ENCODE data around the gene PPP1CB. TPM values are rescaled to one million over a fixed set of nuclear protein-coding genes. Genes with fewer than 3 reads are reported as not detected.

PPP1CB gene
- total RNA-seq, 1 experiment from 2014 or later: 269 TPM

- BruUV-seq (replicated peaks): no TSS peak
Observed at GRCh38 chr2:28767337-28767736, 15.7 kb downstream of the PPP1CB start.

GRCh38 chr2:28768422-28768821, 16.8 kb downstream of the PPP1CB start:
- H3K27ac Mint-ChIP-seq (ENCODE audit: low read depth, unreplicated experiment): no peak overlapping the region
- H3K4me1 Mint-ChIP-seq (ENCODE audit: insufficient read depth, unreplicated experiment): peaks cover 9% of the 10 kb centered on the region

More at GRCh38 chr2:28767337-28767736, 15.7 kb downstream of the PPP1CB start:
- no peak for TF ChIP-seq CTCF (IDR thresholded peaks at IDR 0.05; ENCODE audit: unreplicated experiment)
- no peak for DNase-seq (ENCODE audit: unreplicated experiment)
- CTCF ChIA-PET: no interaction called here
- Mint-ChIP-seq H3K27me3 (ENCODE audit: insufficient read depth, unreplicated experiment) (no peaks in the 10 kb centered on the region), H3K36me3 (ENCODE audit: insufficient read depth, unreplicated experiment) (peaks cover 16% of the 10 kb centered on the region), H3K4me3 (ENCODE audit: unreplicated experiment) (no peak overlapping the region), H3K27ac (ENCODE audit: low read depth, unreplicated experiment) (no peak overlapping the region), H3K9me3 (ENCODE audit: unreplicated experiment) (peaks cover 16% of the 10 kb centered on the region), H3K4me1 (ENCODE audit: insufficient read depth, unreplicated experiment) (peaks cover 12% of the 10 kb centered on the region)
- intact Hi-C loops (cut with micrococcal nuclease): no loop called here
- POLR2A ChIA-PET: no interaction called here

GRCh38 chr2:28768952-28769351, 17.3 kb downstream of the PPP1CB start:
- H3K4me3 Mint-ChIP-seq (ENCODE audit: unreplicated experiment): no peak overlapping the region
- ChIA-PET POLR2A (interaction anchor here (0.6 to 1.3 kb wide), 5 partner anchors 8 to 333 kb away, joined by 3 to 4 read pairs (median 3); no protein-coding TSS in a partner anchor), CTCF (interaction anchor here (0.7 to 1.4 kb wide), 3 partner anchors 13 to 132 kb away, joined by 3 to 4 read pairs (median 4); no protein-coding TSS in a partner anchor)
- no peak for DNase-seq (ENCODE audit: unreplicated experiment)
- H3K27me3 Mint-ChIP-seq (ENCODE audit: insufficient read depth, unreplicated experiment): no peaks in the 10 kb centered on the region
- H3K9me3 Mint-ChIP-seq (ENCODE audit: unreplicated experiment): peaks cover 16% of the 10 kb centered on the region
- no TSS peak for BruUV-seq (replicated peaks)
- intact Hi-C loops (cut with micrococcal nuclease): no loop called here
- no peak overlapping the region for H3K27ac Mint-ChIP-seq (ENCODE audit: low read depth, unreplicated experiment)
- H3K4me1 Mint-ChIP-seq (ENCODE audit: insufficient read depth, unreplicated experiment): peaks cover 9% of the 10 kb centered on the region
- TF ChIP-seq CTCF (IDR thresholded peaks at IDR 0.05; ENCODE audit: unreplicated experiment): no peak
- peaks cover 16% of the 10 kb centered on the region for H3K36me3 Mint-ChIP-seq (ENCODE audit: insufficient read depth, unreplicated experiment)

More at GRCh38 chr2:28768422-28768821, 16.8 kb downstream of the PPP1CB start:
- intact Hi-C loops (cut with micrococcal nuclease): no loop called here
- no peaks in the 10 kb centered on the region for H3K27me3 Mint-ChIP-seq (ENCODE audit: insufficient read depth, unreplicated experiment)
- BruUV-seq (replicated peaks): no TSS peak
- peaks cover 16% of the 10 kb centered on the region for H3K36me3 Mint-ChIP-seq (ENCODE audit: insufficient read depth, unreplicated experiment)
- no peak overlapping the region for H3K4me3 Mint-ChIP-seq (ENCODE audit: unreplicated experiment)
- H3K9me3 Mint-ChIP-seq (ENCODE audit: unreplicated experiment): peaks cover 16% of the 10 kb centered on the region
- POLR2A ChIA-PET: interaction anchor here (0.6 to 1.3 kb wide), 3 partner anchors 30 to 332 kb away, joined by 3 to 4 read pairs (median 3); no protein-coding TSS in a partner anchor
- TF ChIP-seq CTCF (IDR thresholded peaks at IDR 0.05; ENCODE audit: unreplicated experiment): no peak
- CTCF ChIA-PET: interaction anchor here (0.6 to 1.4 kb wide), 4 partner anchors 12 to 133 kb away, joined by 3 to 4 read pairs (median 4); no protein-coding TSS in a partner anchor
- no peak for DNase-seq (ENCODE audit: unreplicated experiment)

GRCh38 chr2:28772351-28772750, 20.7 kb downstream of the PPP1CB start:
- CTCF ChIA-PET: no interaction called here
- H3K9me3 Mint-ChIP-seq (ENCODE audit: unreplicated experiment): peaks cover 16% of the 10 kb centered on the region
- no peak overlapping the region for H3K27ac Mint-ChIP-seq (ENCODE audit: low read depth, unreplicated experiment)
- POLR2A ChIA-PET: no interaction called here
- H3K27me3 Mint-ChIP-seq (ENCODE audit: insufficient read depth, unreplicated experiment): no peaks in the 10 kb centered on the region
- no peak for TF ChIP-seq CTCF (IDR thresholded peaks at IDR 0.05; ENCODE audit: unreplicated experiment)
- no peak for DNase-seq (ENCODE audit: unreplicated experiment)
- no peak overlapping the region for H3K4me3 Mint-ChIP-seq (ENCODE audit: unreplicated experiment)
- no TSS peak for BruUV-seq (replicated peaks)
- H3K4me1 Mint-ChIP-seq (ENCODE audit: insufficient read depth, unreplicated experiment): peaks cover 9% of the 10 kb centered on the region
- intact Hi-C loops (cut with micrococcal nuclease): no loop called here
- H3K36me3 Mint-ChIP-seq (ENCODE audit: insufficient read depth, unreplicated experiment): peaks cover 28% of the 10 kb centered on the region

Data from MCF 10A (cell line).